ENCODE measurements around the gene TFPT.
A peak's percentile ranks its signal among the peaks of the same experiment; 100 is the strongest.

TFPT gene, protein sequence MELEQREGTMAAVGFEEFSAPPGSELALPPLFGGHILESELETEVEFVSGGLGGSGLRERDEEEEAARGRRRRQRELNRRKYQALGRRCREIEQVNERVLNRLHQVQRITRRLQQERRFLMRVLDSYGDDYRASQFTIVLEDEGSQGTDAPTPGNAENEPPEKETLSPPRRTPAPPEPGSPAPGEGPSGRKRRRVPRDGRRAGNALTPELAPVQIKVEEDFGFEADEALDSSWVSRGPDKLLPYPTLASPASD

DNA sequence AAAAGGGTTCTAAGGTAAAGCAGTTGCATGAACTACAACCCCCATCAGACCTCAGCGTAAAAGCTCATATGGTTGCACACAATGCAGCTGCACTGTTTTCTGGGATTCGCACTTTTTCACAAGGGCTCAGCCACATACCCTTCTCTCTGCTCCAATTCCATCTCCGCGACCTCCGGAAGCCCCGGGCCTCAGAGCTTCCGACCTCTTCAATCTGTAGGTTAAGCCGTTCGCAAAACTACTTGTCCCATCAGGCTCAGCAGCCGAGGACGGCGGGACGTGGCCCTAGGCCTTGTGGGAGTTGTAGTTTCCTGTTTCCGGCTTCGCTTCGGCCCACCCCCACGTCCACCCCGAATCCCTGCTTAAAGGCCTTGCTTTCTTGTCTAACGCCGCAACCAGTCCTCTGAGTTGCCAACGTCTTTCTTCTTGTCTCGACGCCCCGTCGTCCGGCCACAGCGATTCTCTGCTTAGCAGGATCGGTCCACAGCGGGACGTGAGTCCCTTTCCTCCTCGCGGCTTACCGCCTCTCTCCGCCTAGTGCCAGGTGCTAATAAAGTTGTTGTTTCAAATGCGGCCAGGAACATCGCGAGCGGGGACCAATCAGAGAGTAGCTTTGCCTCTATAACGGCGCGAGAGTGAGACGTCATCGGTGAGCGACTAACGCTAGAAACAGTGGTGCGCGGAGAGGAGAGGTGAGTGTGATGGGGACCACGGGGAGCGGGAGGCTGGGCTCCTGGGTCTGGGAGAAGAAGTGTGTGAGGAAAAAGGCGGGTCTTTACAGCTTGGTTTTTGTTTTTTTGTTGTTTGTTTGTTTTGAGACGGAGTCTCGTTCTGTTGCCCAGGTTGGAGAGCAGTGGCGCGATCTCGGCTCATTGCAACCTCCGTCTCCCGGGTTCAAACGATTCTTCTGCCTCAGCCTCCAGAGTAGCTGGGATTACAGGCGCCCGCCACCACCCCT is at the start of gene TFPT, which contains the start of gene PRPF31:
Gene TFPT, minus strand, starts transcription at position 549 of the 955 bp plus-strand sequence. Its CDS starts 388 bp downstream, at position 161.
Gene PRPF31, plus strand, starts transcription at position 646 of the 955 bp plus-strand sequence. CDS start 2,525 bp downstream, outside the sequence.
- peak; percentile 97 for DNase-seq

DNA sequence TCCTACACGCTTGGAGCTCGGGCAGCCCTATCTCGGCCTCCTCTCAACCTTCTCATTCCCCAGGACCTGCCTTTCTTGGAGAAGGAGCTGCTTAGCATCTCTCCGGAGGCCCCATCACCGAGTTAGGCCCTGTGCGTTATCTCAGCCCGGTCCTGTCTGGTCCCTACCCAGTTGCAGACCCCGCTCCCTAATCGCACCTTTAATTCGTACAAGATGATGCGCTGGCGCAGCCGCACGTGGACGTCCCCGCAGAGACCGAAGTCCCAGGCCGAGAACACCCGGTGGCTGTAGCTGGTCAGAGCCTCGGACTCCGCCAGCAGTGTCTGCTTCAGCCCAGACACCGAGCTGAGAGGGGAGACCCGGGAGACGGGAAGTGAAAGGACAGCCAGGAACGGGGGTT is 49.8 kb upstream of the TFPT start:
- DNase-seq: no peak

DNA sequence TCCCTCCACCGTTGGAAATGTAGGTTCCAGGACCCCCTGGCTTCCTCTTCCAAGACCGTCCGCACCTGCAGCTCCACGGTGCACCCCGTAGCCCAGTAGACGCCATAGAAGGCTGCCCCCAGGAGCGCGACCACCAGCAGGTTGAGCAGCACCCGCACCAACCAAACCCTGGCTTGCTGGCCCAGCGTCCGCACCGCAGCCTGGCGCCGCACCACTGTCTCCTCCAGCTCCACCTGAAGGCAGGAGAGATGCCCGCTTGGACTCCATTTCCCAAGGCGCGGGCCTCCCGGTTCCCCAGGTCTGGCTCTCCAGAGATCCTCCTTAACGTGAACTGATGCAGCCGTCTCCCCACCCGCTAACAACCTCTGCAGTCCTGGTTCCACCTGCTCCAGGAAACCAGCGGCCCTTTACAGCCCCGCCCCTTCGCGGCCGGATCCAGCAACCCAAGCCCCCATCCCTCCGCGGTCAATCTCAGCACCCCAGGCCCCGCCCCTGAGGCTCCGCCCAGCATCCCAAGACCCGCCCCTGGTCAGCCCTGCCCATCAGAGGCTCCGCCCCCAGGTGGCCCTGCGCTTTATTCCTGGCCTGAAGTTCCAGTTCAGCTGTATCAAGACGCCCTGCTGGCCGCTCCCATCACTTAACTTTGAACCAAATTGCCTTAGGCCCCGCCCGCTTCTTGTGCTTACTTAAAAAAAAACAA is 49.1 kb upstream of the TFPT start:
- peak; percentile 75 for DNase-seq

DNA sequence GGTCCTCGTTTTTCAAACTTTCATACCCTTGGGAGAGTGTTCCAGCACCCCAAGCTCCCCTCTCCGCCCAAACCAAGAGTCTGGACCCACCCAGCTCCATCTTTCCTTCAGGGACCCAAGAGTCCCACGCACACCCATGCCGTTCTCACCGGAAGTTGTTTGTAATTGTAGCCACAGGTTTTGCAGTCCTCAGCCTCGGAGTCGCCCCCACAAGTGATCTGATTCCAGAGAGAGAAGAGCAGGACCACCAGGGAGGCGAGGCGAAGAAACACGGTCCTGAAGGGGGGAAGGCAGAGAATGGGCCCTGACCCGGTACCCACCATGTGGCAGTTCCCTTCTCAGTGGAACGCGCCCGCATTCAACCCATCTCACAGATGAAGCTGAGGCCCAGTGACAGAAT is 47.4 kb upstream of the TFPT start:
- no peak for DNase-seq

DNA sequence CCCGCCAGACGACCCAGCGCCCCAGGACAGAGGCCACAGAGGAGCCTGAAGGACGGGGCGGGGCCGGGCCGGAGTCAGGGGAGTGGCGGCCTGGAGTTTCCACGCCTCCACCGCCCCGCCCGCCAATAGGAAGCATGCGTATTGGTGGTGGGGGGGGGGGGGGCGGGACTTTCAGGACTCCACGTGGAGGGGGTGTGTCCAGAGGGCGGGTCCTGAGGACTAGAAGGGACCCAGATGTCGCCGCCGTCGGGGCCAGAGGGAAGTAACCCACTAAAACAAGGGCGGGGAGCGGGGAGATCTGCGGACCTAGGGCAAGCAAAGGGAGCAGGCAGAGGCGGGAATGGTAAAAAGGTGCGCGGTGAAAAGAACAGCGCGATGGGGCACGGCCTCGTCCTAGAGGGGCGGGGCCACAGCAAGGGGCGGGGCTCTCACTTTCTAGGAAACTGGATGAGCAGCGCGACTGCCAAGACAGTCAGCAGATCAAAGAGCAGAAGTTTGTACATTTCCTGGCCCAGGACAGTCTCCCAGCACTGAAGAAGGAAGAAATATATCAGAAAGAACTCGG is 46.9 kb upstream of the TFPT start:
- peak; percentile 74 for DNase-seq

DNA sequence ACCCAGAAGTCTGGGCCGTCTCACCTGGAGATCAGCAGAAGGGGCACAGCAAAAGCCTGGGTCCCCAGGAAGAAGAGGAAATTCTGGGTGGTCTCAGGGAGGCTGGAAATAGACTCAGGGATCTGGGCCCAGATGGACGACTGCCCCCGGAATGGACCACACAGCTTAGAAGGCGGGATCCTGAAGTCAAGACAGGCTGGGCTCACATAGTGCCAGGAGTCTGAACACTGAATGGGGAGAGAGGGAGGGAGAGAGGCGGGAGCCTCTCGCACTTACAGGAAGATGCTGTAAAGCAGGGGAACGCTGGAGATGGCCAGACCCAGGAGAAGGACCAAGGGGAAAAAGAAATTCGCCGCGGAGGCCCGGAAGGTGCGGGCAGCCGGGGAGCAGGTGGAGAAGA is 45.4 kb upstream of the TFPT start:
- DNase-seq: no peak

DNA sequence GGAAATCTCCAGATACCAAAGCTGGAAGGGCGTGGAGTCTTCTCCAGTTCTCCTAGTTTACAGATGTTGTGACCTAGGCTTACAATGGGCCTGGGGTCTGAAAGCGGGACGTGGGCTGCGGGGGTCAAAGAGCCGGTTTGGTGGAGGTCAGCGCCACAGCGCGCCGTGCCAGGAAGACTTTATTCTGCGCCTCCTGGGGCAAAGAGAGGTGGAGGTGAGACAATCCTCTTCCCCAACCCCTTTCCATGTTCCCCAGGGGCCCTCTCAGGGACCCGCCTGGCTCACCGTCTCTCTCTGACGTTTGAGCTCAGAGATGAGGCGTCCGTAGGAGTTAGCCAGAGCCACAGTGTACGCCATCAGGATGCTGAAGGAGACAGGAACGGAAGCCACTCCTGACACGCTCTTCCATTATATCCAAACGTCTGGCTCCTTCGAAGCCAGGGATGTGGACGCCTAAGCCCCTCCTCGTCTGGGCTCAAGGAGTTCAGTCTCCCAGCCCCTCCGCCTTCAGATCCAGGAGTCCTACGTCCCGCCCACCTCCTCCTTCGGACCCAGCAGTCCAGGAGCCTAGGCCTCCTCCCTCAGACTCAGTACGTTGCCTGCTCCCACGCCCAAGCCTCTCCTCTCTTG is 44.8 kb upstream of the TFPT start:
- no peak for DNase-seq

DNA sequence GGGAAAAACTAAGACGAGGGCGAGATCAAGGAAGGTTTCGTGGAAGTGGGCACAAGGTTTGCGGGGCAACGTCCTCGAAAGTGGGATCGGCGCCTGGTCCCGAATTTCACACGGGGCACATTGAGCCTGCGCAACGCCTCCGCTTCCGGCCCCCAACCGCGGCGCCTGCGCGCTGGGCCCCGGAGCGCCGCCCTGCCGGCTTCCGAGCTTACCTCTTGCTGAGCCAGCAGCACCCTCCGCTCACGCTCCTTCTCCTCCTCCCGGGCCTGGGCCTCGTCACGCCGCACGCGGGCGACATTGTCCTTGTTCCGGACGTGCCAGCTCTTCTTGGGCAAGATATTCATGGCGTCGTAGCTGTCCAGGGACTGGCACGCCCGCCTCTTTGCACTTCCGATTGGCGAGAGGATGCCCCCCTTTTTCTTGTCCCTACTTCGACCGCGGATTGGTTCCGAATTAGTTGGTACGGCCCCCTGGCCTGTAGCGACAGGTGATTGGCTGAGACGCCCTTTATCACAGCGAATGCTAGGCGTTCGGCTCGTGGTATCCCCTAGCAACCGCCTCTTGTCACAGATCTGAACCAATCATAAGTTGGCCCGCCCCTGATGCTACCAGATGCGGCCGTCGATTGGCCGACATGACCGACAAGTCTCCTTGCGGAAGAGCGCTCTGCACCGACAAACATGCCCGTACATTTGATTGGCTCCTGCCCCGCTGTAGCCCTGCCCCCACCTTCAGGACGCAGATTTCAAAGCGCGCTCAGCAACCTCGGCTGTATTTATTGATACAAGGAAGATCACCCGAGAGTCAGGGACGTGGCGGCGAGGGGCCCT is 44.1 kb upstream of the TFPT start, which contains the start of gene LENG1:
Gene LENG1, minus strand, starts transcription at position 370 of the 830 bp plus-strand sequence. Its CDS starts 26 bp downstream, at position 344.
- DNase-seq: peak; percentile 99

DNA sequence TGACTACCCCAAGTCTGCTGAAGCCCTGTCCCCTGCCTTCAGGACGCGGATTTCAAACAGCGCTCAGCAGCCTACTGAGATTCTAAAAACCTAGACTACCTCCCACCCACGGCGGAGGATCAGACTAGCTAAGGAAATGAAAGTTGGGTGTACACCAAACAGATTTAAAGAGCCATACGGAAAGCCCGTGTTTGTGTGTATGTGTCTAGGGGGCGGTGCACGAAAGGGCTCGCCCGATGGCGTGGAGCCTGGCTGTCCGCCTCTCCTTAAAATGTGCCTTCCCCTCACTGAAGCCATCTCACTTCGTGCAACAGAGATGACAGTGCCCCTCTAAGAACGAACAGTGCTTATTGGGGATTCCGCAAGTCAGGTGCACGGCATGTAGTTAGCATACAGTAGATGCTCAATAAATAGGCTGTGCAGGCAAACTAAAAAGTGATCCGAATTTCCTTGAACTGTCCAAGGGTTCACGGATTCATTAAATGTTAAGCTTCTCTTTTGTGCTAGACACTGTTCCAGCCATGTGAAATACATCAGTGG is 43.4 kb upstream of the TFPT start:
- DNase-seq: no peak

DNA sequence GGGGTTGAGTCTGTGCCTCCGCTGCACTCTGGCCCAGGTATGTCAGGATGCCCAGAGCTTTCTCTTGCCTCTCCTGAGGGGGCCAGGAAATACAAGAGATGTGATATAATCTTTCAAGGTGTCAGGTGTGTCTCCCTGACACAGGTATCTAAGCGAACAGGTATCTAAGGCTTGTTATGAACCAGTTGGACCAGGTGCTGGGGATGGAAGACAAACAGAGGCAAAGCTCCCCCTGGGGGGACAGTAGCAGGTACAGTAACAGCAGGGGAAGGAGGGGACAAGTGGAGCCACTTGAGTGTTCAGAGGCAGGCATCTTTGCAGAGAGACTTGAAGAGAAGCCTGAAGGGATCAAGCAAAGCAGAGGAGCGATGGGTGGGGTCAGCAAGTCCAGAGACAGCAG is 41.5 kb upstream of the TFPT start:
- DNase-seq: no peak

DNA sequence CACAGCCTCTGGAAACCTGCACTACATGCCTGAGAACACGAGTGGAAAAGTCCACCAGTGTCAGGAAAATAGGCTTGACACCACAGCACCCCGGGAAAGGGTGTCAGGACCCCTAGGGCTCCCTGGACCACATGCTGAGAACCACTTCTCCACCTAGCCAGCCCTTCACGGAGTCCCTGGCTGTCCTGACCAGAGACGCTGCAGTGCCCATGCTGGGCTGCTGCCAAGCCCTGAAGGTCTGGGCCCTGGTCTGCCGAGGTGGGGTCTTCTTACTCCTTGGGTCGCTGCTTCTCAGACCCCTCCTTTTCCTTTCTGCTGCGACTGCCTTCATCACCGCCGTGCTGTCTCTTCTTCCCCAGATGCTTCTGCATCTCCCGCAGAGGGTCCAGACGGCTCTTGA is 41.0 kb upstream of the TFPT start:
- DNase-seq: no peak

DNA sequence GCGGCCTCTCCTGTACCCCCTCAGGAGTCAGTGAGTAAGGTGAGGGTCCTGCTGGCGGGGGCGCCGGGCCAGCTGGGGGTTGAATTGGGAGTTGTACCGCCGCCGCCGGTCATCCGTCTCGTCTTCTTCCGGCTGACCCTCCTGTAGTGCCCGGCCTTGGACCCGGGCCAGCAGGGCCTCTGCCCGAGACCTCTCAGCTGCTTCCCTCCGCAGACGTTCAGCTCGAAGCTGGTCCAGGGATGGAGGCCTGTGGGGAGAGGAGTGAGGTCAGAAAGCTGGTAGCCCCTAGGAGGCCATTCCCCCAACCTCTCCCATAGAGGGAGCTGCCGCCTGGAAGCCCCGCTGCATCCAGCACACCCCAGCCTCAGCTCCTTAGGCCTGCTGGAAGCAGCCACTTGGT is 40.2 kb upstream of the TFPT start:
- DNase-seq: no peak

DNA sequence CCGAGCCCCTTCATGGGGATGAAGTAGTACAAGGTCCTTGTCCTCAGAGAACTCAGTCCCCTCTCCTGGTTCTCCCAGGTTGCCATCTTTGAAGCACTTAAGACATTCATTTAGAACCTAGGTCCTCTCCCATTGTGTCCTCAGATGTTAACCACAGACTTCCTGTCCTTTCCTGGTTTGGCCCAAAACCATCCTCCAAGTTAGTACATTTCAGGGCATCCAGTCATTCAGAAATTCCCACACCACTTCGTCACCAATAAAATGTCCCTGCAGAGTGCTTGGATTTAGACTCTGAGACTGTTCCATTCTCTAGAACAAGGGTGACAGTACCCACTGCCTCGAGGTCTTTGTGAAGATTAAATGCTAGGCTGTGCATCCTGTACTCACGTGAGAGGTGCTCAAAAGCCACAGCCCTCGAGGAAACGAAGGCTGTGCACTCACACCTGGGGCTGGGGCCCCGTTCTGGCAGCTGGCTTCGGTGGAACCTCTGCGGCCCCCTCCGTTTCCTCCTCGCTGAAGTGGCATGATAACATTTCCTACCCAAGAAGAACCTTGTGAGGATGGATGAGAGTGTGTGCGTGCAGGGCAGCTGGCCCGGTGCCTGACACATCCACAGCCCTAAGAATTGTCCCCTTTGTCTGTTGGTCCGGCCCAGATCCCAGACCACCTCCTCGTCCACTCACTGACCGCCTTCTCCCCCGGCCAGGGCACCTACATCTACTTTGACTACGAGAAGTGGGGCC is 39.3 kb upstream of the TFPT start:
- no peak for DNase-seq

DNA sequence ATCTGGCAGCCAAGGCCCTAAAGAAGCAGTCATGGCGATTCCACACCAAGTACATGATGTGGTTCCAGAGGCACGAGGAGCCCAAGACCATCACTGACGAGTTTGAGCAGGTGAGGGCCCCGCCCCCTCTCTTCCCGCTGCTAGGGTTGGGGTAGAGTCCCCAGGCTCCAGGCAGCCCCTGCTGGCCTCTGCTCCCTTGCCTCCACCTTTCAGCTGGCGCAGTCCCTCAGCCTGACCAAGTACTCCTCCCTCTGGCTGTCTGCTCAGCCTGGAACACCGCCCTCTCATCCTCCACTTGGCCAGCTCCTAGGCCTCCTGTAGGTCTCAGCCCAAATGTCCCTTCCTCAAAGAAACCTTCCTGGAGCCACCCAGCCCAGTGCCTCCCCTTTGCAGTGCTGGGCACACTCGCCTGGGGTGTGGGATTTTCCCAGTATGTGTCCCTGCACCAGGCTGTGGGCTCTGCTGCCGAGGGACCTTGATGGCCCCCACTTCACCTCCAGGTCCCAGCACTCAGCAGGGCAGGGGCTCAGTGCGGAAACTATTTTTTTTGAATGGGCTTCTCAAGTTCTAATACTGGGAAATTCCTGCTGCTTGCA is 38.4 kb upstream of the TFPT start:
- no peak for DNase-seq

DNA sequence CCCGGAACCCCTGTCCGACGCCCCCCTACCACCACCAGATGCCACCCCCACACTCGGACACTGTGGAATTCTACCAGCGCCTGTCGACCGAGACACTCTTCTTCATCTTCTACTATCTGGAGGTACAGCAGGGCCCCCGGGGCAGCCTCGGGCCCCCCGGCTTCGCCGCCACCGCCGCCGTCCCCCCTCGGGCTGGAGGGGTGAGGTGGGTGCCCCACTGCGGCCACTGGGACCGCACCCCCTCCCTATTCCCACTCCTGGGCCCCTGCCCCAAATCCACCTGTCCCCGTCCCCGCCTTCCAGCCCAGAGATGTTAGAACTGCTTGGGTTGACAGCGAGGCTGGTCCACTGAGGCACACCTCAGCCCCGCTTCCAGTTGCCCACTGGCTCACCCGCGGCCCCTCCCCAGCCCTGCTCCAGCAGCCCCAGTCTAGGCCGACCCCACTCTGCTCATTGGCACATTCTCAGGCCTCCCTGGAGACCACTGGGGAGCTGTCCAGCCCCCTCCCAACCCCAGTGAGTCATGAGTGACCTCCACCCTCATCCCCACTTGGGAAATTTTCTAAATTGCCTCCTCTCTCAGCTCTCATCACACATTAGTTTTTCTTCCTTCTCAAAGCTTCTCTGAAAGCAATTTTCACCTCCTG is 37.5 kb upstream of the TFPT start:
- DNase-seq: no peak

DNA sequence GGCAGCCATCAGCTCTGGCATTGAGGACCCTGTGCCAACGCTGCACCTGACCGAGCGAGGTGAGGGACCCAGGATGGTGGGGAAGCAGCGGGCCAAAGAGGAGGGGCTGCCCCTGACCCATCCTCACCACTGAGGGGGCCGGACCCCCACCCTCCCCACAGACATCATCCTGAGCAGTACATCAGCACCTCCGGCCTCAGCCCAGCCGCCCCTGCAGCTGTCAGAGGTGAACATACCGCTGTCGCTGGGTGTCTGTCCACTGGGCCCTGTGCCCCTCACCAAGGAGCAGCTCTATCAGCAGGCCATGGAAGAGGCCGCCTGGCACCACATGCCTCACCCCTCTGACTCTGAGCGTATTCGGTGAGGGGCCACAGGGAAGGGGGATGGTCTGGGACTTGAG is 36.8 kb upstream of the TFPT start:
- DNase-seq: no peak

DNA sequence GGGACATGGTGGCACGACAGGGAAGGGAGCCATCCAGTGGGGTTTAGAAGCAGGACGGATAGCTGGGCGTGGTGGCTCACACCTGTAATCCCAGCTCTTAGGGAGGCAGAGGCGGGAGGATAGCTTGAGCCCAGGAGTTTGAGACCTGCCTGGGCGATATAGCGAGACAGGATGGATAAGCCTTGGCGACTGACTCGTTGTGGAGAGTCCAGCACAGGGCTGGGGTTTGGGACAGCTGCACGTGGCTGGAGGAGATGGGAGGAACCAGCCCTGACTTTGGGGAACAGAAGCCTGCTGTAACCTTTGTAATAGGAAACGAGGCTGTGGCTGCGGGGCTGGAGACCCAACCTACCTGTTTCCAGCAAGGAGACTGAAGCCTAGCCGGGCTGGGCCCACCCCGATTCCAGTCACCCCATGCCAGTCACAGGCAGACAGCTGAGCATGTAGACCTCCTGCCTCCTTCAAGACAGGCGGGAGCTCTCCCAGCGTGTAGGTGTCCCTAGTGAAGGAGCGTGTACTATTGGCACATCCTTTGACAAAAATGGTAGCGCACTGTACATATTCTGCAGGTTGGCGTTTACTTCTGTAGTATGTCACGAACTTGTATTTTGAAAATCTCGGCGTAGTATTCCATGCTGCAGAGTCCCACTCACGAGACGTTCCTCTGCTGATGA is 36.0 kb upstream of the TFPT start:
- no peak for DNase-seq

DNA sequence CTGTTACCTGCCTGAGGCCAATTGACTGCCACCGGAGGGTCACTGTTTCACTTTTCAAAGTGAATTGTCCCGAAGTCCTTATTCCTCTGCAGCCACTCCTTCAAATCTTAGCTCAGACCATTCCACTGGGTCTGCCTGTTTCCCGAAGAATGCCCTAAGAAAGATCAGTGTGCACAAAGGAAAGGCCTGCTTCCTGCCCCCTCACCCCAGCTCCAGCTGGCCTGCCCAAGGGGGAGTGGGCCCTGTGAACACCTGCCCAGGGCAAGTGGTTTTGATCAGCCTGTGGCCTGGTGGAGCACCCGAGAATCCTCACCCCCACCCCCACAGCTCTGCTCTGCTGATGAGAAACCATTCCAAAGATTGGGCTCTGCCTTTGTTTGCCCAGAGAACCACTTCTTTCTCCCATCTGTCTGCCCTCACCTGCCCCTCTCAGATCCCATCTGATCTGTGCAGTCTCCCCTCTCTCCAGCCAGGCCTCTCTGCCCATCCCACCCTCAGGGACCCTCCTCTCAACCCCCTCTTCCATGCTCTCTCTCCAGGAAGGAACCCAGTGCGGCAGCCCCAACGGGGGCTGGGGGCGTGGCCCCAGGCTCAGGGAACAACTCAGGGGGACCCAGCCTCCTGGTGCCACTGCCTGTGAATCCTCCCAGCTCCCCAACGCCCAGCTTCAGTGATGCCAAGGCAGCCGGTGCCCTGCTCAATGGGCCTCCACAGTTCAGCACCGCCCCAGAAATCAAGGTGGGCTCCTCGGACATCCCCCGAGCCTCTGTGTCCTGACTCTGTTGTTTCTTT is 33.8 kb upstream of the TFPT start:
- no peak for DNase-seq
